ENCODE measurements around the gene DEDD2. TPM values are rescaled to one million over a fixed set of nuclear protein-coding genes. Genes with fewer than 3 reads are reported as not detected.

Gene DEDD2
- total RNA-seq, 1 donor from 2014 or later: 15.8 TPM

GRCh38 chr19:42239544-42240220, 22.2 kb upstream of the DEDD2 start:
- peaks cover 36% of the 10 kb centered on the region for H3K36me3 ChIP-seq
- no peak overlapping the region for H3K27ac ChIP-seq (replicated peaks)
- H3K9me3 ChIP-seq (replicated peaks): no peaks in the 10 kb centered on the region
- H3K27me3 ChIP-seq (ENCODE audit: low read depth): no peaks in the 10 kb centered on the region
- H3K4me1 ChIP-seq: peaks cover 36% of the 10 kb centered on the region
- intact Hi-C loops (cut with micrococcal nuclease): loop anchor here (5.0 kb wide), 1 partner anchor 43 kb away; no protein-coding TSS in a partner anchor
- DNase-seq: no peak
- H3K4me3 ChIP-seq: no peak overlapping the region
- TF ChIP-seq, protein P1, sequence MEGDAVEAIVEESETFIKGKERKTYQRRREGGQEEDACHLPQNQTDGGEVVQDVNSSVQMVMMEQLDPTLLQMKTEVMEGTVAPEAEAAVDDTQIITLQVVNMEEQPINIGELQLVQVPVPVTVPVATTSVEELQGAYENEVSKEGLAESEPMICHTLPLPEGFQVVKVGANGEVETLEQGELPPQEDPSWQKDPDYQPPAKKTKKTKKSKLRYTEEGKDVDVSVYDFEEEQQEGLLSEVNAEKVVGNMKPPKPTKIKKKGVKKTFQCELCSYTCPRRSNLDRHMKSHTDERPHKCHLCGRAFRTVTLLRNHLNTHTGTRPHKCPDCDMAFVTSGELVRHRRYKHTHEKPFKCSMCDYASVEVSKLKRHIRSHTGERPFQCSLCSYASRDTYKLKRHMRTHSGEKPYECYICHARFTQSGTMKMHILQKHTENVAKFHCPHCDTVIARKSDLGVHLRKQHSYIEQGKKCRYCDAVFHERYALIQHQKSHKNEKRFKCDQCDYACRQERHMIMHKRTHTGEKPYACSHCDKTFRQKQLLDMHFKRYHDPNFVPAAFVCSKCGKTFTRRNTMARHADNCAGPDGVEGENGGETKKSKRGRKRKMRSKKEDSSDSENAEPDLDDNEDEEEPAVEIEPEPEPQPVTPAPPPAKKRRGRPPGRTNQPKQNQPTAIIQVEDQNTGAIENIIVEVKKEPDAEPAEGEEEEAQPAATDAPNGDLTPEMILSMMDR (IDR thresholded peaks at IDR 0.05; ENCODE audit: borderline replicate concordance): no peak

DNA sequence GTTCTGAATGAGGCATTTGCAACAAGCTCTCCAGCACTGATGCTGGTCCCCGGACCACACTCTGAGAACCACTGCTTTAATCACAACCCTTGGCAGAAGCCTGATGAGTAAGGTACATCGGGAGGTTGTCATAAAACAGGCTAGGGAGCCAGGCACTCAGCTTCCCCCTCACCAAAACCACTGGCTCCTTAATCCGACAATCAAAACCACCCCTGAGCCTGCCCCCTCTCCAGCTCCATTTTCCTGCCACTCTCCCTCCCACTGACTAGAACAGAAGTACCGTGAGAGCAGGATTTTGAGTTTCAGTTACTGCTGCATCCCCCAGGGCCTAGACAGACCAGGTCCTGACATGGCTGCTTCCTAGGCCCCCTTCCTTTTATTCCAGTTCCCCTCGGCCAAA, 17.7 kb upstream of the DEDD2 start:
- H3K4me3 ChIP-seq: no peak overlapping the region
- intact Hi-C loops (cut with micrococcal nuclease): no loop called here
- TF ChIP-seq, protein P1 (IDR thresholded peaks at IDR 0.05; ENCODE audit: borderline replicate concordance): no peak
- H3K4me1 ChIP-seq: peaks cover 16% of the 10 kb centered on the region
- H3K9me3 ChIP-seq (replicated peaks): no peaks in the 10 kb centered on the region
- peaks cover 79% of the 10 kb centered on the region for H3K36me3 ChIP-seq
- H3K27ac ChIP-seq (replicated peaks): no peak overlapping the region
- DNase-seq: no peak
- no peaks in the 10 kb centered on the region for H3K27me3 ChIP-seq (ENCODE audit: low read depth)

- Histone ChIP-seq H3K27me3 (ENCODE audit: low read depth) (no peaks in the 10 kb centered on the region), H3K4me1 (peaks cover 18% of the 10 kb centered on the region), H3K9me3 (replicated peaks) (no peaks in the 10 kb centered on the region), H3K36me3 (peaks cover 77% of the 10 kb centered on the region), H3K4me3 (no peak overlapping the region), H3K27ac (replicated peaks) (no peak overlapping the region)
- DNase-seq: no peak
- intact Hi-C loops (cut with micrococcal nuclease): no loop called here
- TF ChIP-seq, protein P1 (IDR thresholded peaks at IDR 0.05; ENCODE audit: borderline replicate concordance): no peak
These were observed 16.9 kb upstream of the DEDD2 start for GRCh38 chr19:42234364-42234763.

GRCh38 chr19:42233678-42234292, 16.3 kb upstream of the DEDD2 start:
- TF ChIP-seq, protein P1 (IDR thresholded peaks at IDR 0.05; ENCODE audit: borderline replicate concordance): no peak
- Histone ChIP-seq H3K9me3 (replicated peaks) (no peaks in the 10 kb centered on the region), H3K4me3 (no peak overlapping the region), H3K27ac (replicated peaks) (no peak overlapping the region), H3K36me3 (peaks cover 81% of the 10 kb centered on the region), H3K4me1 (peaks cover 18% of the 10 kb centered on the region), H3K27me3 (ENCODE audit: low read depth) (no peaks in the 10 kb centered on the region)
- intact Hi-C loops (cut with micrococcal nuclease): no loop called here
- DNase-seq: no peak

DNA sequence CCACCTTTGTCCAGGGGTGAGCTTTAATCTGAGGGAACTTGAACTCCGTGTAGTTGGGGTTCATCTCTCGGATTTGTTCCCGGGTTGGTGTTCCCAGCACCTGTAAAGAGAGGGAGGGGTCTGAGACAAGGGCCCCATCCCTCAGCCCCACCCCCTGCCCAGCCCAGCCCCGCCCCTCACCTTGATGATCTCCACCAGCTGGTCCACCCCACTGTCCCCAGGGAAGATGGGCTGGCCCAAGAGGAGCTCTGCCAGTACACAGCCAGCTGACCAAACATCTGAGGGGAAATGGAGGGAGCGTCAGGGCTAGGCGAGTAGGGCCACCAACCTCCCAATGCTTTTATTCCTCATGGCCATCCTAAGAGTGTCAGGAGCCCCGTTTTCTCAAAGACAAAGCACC, 15.6 kb upstream of the DEDD2 start:
- intact Hi-C loops (cut with micrococcal nuclease): no loop called here
- TF ChIP-seq, protein P1 (IDR thresholded peaks at IDR 0.05; ENCODE audit: borderline replicate concordance): no peak
- Histone ChIP-seq H3K27me3 (ENCODE audit: low read depth) (no peaks in the 10 kb centered on the region), H3K9me3 (replicated peaks) (no peaks in the 10 kb centered on the region), H3K4me1 (peaks cover 18% of the 10 kb centered on the region), H3K36me3 (peaks cover 83% of the 10 kb centered on the region), H3K4me3 (no peak overlapping the region), H3K27ac (replicated peaks) (no peak overlapping the region)
- no peak for DNase-seq

All from left ventricle myocardium inferior (tissue), 1 donor.